Activated effector memory CD4-positive, alpha-beta T cell treated with anti-CD3 and anti-CD28 coated beads, Interleukin-2, amount 50 U/mL, for 16 hours (primary cell): ENCODE data around the gene USP30.

Experiments used
- DNase-seq: peaks from one replicate; pipeline ENCODE4 v3.0.0-alpha.2; 2020

USP30 gene

GRCh38 chr12:109098183-109098604 is 45.8 kb downstream of the USP30 start:
- DNase-seq = no peak

- DNase-seq = no peak
These were observed 46.3 kb downstream of the USP30 start for GRCh38 chr12:109098651-109099050.

GRCh38 chr12:109099431-109100020 is 47.1 kb downstream of the USP30 start:
- no peak for DNase-seq

- no peak for DNase-seq
These were observed 48.4 kb downstream of the USP30 start for GRCh38 chr12:109100741-109101140.

- no peak for DNase-seq
These were observed 50.1 kb downstream of the USP30 start for GRCh38 chr12:109102491-109102890.

GRCh38 chr12:109105176-109105575 is 52.8 kb downstream of the USP30 start:
- DNase-seq = no peak

GRCh38 chr12:109109746-109110350 is 57.5 kb downstream of the USP30 start:
- no peak for DNase-seq

- DNase-seq = peak; percentile 83
These were observed 58.7 kb downstream of the USP30 start for GRCh38 chr12:109110988-109111495.

- peak; percentile 10 for DNase-seq
These were observed 60.5 kb downstream of the USP30 start for GRCh38 chr12:109112720-109113465.

- peak; percentile 17 for DNase-seq
These were observed 61.4 kb downstream of the USP30 start for GRCh38 chr12:109113661-109114321.

GRCh38 chr12:109114644-109115043 is 62.3 kb downstream of the USP30 start:
- peak; percentile 2 for DNase-seq

GRCh38 chr12:109115404-109115757 is 63.0 kb downstream of the USP30 start:
- peak; percentile 28 for DNase-seq

- DNase-seq = peak; percentile 25
These were observed 63.6 kb downstream of the USP30 start, which contains the start of gene ACACB for GRCh38 chr12:109115758-109116610. Gene ACACB, plus strand, starts transcription at chr12:109116587. Its CDS starts 22,819 bp downstream, at chr12:109139406.

- peak; percentile 30 for DNase-seq
These were observed 64.2 kb downstream of the USP30 start for GRCh38 chr12:109116611-109116949.

GRCh38 chr12:109120095-109120494 is 67.7 kb downstream of the USP30 start:
- DNase-seq = no peak

- no peak for DNase-seq
These were observed 68.2 kb downstream of the USP30 start for GRCh38 chr12:109120557-109120956.

- no peak for DNase-seq
These were observed 69.0 kb downstream of the USP30 start for GRCh38 chr12:109121346-109121880.

GRCh38 chr12:109124878-109125648 is 72.7 kb downstream of the USP30 start:
- DNase-seq = no peak

GRCh38 chr12:109125791-109126190 is 73.4 kb downstream of the USP30 start:
- no peak for DNase-seq

GRCh38 chr12:109126784-109127183 is 74.4 kb downstream of the USP30 start:
- no peak for DNase-seq

- no peak for DNase-seq
These were observed 75.3 kb downstream of the USP30 start for GRCh38 chr12:109127533-109128242.
